ENCODE data around the gene NPIPA7. TPM values are rescaled to one million over a fixed set of nuclear protein-coding genes. Genes with fewer than 3 reads are reported as not detected.
"Not testable (repeated sequence)": the region's sequence is repeated elsewhere in the genome, so short reads cannot be mapped to it uniquely, and the experiment has no call there.

NPIPA7 gene
- total RNA-seq = 6.2 and 9.4 TPM in 2 replicates

DNA sequence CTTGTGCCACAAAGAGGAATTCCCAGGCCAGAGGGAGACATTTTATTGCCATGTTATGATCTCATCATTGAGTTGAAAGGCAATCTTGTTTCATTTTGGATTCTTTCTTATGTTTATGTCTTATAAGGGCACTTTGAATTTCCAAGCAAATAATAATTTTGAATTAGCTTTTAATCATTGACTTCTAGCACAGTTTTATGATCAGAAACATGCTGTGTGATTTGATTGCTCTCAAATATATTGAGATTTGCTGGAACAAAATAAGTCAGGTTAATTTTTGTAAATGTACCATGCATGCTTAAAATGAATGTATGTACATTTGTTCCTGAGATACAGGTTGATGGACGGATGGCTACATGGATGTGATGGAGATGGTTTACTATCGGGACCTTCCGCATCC is at the start of gene NPIPA7:
Gene NPIPA7, plus strand, starts transcription at position 301 of the 400 bp plus-strand sequence. CDS start 105 bp downstream, outside the sequence.
- not testable (repeated sequence) for DNase-seq (ENCODE audit: low read depth); H3K27me3 ChIP-seq (ENCODE audit: control insufficient read depth, insufficient read depth, low read length); H3K36me3 ChIP-seq (ENCODE audit: control insufficient read depth, insufficient read depth, low read length); H3K4me3 ChIP-seq (ENCODE audit: low read depth, low read length)

DNA sequence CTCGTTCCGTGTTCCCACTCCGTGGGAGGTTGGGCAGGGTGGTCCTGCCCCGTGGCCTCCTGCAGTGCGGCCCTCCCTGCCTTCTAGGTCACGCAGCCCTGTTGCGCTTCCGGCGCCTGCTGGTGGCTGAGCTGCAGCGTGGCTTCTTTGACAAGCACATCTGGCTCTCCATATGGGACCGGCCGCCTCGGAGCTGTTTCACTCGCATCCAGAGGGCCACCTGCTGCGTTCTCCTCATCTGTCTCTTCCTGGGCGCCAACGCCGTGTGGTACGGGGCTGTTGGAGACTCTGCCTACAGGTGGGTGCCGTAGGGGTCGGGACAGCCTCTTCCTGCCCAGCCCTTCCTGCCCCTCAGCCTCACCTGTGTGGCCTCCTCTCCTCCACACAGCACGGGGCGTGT is 47.5 kb upstream of the NPIPA7 start:
- not testable (repeated sequence) for H3K27me3 ChIP-seq (ENCODE audit: control insufficient read depth, insufficient read depth, low read length); H3K36me3 ChIP-seq (ENCODE audit: control insufficient read depth, insufficient read depth, low read length); H3K4me3 ChIP-seq (ENCODE audit: low read depth, low read length); DNase-seq (ENCODE audit: low read depth)

- not testable (repeated sequence) for H3K27me3 ChIP-seq (ENCODE audit: control insufficient read depth, insufficient read depth, low read length)
These were observed 21.4 kb upstream of the NPIPA7 start for GRCh38 chr16:16357556-16357955.

GRCh38 chr16:16358539-16359240 is 20.2 kb upstream of the NPIPA7 start:
- not testable (repeated sequence) for H3K4me3 ChIP-seq (ENCODE audit: low read depth, low read length); H3K27me3 ChIP-seq (ENCODE audit: control insufficient read depth, insufficient read depth, low read length); H3K36me3 ChIP-seq (ENCODE audit: control insufficient read depth, insufficient read depth, low read length); DNase-seq (ENCODE audit: low read depth)

More at GRCh38 chr16:16357556-16357955, 21.4 kb upstream of the NPIPA7 start:
- H3K4me3 ChIP-seq (ENCODE audit: low read depth, low read length); H3K36me3 ChIP-seq (ENCODE audit: control insufficient read depth, insufficient read depth, low read length); DNase-seq (ENCODE audit: low read depth): not testable (repeated sequence)

DNA sequence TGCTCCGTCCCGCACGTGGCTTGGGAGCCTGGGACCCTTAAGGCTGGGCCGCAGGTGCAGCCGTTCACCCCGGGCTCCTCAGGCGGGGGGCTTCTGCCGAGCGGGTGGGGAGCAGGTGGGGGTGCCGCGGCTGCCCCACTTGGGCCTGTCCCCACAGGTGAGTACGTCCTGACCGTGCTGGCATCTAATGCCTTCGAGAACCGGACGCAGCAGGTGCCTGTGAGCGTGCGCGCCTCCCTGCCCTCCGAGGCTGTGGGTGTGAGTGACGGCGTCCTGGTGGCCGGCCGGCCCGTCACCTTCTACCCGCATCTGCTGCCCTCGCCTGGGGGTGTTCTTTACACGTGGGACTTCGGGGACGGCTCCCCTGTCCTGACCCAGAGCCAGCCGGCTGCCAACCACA is 15.3 kb upstream of the NPIPA7 start:
- not testable (repeated sequence) for DNase-seq (ENCODE audit: low read depth); H3K4me3 ChIP-seq (ENCODE audit: low read depth, low read length)

DNA sequence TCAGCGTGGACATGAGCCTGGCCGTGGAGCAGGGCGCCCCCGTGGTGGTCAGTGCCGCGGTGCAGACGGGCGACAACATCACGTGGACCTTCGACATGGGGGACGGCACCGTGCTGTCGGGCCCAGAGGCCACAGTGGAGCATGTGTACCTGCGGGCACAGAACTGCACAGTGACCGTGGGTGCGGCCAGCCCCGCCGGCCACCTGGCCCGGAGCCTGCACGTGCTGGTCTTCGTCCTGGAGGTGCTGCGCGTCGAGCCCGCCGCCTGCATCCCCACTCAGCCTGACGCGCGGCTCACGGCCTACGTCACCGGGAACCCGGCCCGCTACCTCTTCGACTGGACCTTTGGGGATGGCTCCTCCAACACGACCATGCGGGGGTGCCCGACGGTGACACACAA is 14.8 kb upstream of the NPIPA7 start:
- not testable (repeated sequence) for DNase-seq (ENCODE audit: low read depth); H3K27me3 ChIP-seq (ENCODE audit: control insufficient read depth, insufficient read depth, low read length); H3K4me3 ChIP-seq (ENCODE audit: low read depth, low read length); H3K36me3 ChIP-seq (ENCODE audit: control insufficient read depth, insufficient read depth, low read length)

More for the DNA sequence above, 15.3 kb upstream of the NPIPA7 start:
- not testable (repeated sequence) for H3K27me3 ChIP-seq (ENCODE audit: control insufficient read depth, insufficient read depth, low read length); H3K36me3 ChIP-seq (ENCODE audit: control insufficient read depth, insufficient read depth, low read length)

DNA sequence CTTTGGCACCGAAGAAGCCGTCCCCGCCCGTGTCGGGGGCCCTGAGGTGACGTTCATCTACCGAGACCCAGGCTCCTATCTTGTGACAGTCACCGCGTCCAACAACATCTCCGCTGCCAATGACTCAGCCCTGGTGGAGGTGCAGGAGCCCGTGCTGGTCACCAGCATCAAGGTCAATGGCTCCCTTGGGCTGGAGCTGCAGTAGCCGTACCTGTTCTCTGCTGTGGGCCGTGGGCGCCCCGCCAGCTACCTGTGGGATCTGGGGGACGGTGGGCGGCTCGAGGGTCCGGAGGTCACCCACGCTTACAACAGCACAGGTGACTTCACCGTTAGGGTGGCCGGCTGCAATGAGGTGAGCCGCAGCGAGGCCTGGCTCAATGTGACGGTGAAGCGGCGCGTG is 14.2 kb upstream of the NPIPA7 start:
- DNase-seq (ENCODE audit: low read depth); H3K4me3 ChIP-seq (ENCODE audit: low read depth, low read length); H3K36me3 ChIP-seq (ENCODE audit: control insufficient read depth, insufficient read depth, low read length); H3K27me3 ChIP-seq (ENCODE audit: control insufficient read depth, insufficient read depth, low read length): not testable (repeated sequence)

DNA sequence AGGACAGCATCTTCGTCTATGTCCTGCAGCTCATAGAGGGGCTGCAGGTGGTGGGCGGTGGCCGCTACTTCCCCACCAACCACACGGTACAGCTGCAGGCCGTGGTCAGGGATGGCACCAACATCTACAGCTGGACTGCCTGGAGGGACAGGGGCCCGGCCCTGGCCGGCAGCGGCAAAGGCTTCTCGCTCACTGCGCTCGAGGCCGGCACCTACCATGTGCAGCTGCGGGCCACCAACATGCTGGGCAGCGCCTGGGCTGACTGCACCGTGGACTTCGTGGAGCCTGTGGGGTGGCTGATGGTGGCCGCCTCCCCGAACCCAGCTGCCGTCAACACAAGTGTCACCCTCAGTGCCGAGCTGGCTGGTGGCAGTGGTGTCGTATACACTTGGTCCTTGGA is 13.6 kb upstream of the NPIPA7 start:
- DNase-seq (ENCODE audit: low read depth) = not testable (repeated sequence)

GRCh38 chr16:16365851-16366250 is 13.1 kb upstream of the NPIPA7 start:
- H3K4me3 ChIP-seq (ENCODE audit: low read depth, low read length); DNase-seq (ENCODE audit: low read depth); H3K36me3 ChIP-seq (ENCODE audit: control insufficient read depth, insufficient read depth, low read length); H3K27me3 ChIP-seq (ENCODE audit: control insufficient read depth, insufficient read depth, low read length): not testable (repeated sequence)

More for the DNA sequence above, 13.6 kb upstream of the NPIPA7 start:
- H3K36me3 ChIP-seq (ENCODE audit: control insufficient read depth, insufficient read depth, low read length); H3K4me3 ChIP-seq (ENCODE audit: low read depth, low read length); H3K27me3 ChIP-seq (ENCODE audit: control insufficient read depth, insufficient read depth, low read length): not testable (repeated sequence)

DNA sequence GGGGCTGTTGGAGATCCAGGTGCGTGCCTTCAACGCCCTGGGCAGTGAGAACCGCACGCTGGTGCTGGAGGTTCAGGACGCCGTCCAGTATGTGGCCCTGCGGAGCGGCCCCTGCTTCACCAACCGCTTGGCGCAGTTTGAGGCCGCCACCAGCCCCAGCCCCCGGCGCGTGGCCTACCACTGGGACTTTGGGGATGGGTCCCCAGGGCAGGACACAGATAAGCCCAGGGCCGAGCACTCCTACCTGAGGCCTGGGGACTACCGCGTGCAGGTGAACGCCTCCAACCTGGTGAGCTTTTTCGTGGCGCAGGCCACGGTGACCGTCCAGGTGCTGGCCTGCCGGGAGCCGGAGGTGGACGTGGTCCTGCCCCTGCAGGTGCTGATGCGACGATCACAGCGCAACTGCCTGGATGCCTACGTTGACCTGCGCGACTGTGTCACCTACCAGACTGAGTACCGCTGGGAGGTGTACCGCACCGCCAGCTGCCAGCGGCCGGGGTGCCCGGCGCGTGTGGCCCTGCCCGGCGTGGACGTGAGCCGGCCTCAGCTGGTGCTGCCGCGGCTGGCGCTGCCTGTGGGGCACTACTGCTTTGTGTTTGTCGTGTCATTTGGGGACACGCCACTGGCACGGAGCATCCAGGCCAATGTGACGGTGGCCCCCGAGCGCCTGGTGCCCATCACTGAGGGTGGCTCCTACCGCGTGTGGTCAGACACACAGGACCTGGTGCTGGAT is 12.2 kb upstream of the NPIPA7 start:
- not testable (repeated sequence) for H3K4me3 ChIP-seq (ENCODE audit: low read depth, low read length); H3K27me3 ChIP-seq (ENCODE audit: control insufficient read depth, insufficient read depth, low read length); DNase-seq (ENCODE audit: low read depth); H3K36me3 ChIP-seq (ENCODE audit: control insufficient read depth, insufficient read depth, low read length)

DNA sequence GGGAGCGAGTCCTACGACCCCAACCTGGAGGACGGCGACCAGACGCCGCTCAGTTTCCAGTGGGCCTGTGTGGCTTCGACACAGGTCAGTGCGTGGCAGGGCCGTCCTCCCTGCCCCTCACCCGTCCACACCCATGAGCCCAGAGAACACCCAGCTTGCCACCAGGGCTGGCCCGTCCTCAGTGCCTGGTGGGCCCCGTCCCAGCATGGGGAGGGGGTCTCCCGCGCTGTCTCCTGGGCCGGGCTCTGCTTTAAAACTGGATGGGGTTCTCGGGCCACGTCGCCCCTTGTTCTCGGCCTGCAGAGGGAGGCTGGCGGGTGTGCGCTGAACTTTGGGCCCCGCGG is 11.7 kb upstream of the NPIPA7 start:
- H3K4me3 ChIP-seq (ENCODE audit: low read depth, low read length); H3K27me3 ChIP-seq (ENCODE audit: control insufficient read depth, insufficient read depth, low read length); DNase-seq (ENCODE audit: low read depth); H3K36me3 ChIP-seq (ENCODE audit: control insufficient read depth, insufficient read depth, low read length): not testable (repeated sequence)

DNA sequence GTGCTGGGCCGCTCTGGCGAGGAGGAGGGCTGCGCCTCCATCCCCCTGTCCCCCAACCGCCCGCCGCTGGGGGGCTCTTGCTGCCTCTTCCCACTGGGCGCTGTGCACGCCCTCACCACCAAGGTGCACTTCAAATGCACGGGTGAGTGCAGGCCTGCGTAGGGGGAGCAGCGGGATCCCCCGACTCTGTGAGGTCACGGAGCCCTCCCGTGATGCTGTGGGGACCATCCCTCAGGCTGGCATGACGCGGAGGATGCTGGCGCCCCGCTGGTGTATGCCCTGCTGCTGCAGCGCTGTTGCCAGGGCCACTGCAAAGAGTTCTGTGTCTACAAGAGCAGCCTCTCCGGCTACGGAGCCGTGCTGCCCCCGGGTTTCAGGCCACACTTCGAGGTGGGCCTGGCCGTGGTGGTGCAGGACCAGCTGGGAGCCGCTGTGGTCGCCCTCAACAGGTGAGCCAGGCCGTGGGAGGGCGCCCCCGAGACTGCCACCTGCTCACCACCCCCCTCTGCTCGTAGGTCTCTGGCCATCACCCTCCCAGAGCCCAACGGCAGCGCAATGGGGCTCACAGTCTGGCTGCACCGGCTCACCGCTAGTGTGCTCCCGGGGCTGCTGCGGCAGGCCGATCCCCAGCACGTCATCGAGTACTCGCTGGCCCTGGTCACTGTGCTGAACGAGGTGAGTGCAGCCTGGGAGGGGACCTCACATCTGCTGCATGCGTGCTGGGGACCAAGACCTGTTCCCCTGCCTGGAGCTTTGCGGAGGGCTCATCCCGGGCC is 9.7 kb upstream of the NPIPA7 start:
- H3K4me3 ChIP-seq (ENCODE audit: low read depth, low read length); DNase-seq (ENCODE audit: low read depth); H3K27me3 ChIP-seq (ENCODE audit: control insufficient read depth, insufficient read depth, low read length); H3K36me3 ChIP-seq (ENCODE audit: control insufficient read depth, insufficient read depth, low read length): not testable (repeated sequence)

DNA sequence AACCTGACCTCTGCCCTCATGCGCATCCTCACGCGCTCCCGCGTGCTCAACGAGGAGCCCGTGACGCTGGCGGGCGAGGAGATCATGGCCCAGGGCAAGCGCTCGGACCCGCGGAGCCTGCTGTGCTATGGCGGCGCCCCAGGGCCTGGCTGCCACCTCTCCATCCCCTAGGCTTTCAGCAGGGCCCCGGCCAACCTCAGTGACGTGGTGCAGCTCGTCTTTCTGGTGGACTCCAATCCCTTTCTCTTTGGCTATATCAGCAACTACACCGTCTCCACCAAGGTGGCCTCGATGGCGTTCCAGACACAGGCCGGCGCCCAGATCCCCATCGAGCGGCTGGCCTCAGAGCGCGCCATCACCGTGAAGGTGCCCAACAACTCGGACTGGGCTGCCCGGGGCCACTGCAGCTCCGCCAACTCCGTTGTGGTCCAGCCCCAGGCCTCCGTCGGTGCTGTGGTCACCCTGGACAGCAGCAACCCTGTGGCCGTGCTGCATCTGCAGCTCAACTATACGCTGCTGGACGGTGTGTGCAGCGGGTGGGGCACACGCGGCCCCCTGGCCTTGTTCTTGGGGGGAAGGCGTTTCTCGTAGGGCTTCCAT is 7.7 kb upstream of the NPIPA7 start:
- H3K27me3 ChIP-seq (ENCODE audit: control insufficient read depth, insufficient read depth, low read length); DNase-seq (ENCODE audit: low read depth); H3K36me3 ChIP-seq (ENCODE audit: control insufficient read depth, insufficient read depth, low read length); H3K4me3 ChIP-seq (ENCODE audit: low read depth, low read length): not testable (repeated sequence)

GRCh38 chr16:16374192-16374591 is 4.7 kb upstream of the NPIPA7 start:
- not testable (repeated sequence) for DNase-seq (ENCODE audit: low read depth)

More at GRCh38 chr16:16374192-16374591, 4.7 kb upstream of the NPIPA7 start:
- not testable (repeated sequence) for H3K27me3 ChIP-seq (ENCODE audit: control insufficient read depth, insufficient read depth, low read length); H3K4me3 ChIP-seq (ENCODE audit: low read depth, low read length); H3K36me3 ChIP-seq (ENCODE audit: control insufficient read depth, insufficient read depth, low read length)
